H9 (cell line): ENCODE results near the gene ZDHHC17. TPM values are rescaled to one million over a fixed set of nuclear protein-coding genes. Genes with fewer than 3 reads are reported as not detected.
A peak's percentile ranks its signal among the peaks of the same experiment; 100 is the strongest.

Source experiments
- DNase-seq: peaks from one replicate; pipeline ENCODE4 v3.0.0-alpha.2; 2017
- H2AFZ ChIP-seq: one replicate; pipeline ENCODE4 v1.6.1; 2013; ENCODE audit warnings: mild to moderate bottlenecking, low read length, control low read depth, moderate library complexity
- H2AK5ac ChIP-seq: 2 replicates; pipeline ENCODE4 v1.6.1; 2013; ENCODE audit warnings: low read length, control low read depth, mixed read lengths; ENCODE audit not compliant: insufficient read length
- H2BK120ac ChIP-seq: one replicate; pipeline ENCODE4 v1.6.1; 2013; ENCODE audit warnings: low read depth, mild to moderate bottlenecking, low read length, control low read depth, inconsistent platforms; ENCODE audit not compliant: poor library complexity, severe bottlenecking
- H2BK12ac ChIP-seq: 2 replicates; pipeline ENCODE4 v1.6.1; 2013; ENCODE audit warnings: low read length, control low read depth, mixed read lengths, low read depth; ENCODE audit not compliant: insufficient read length
- H2BK15ac ChIP-seq: 2 replicates; pipeline ENCODE4 v1.6.1; 2013; ENCODE audit warnings: low read depth, low read length, control low read depth
- H2BK20ac ChIP-seq: one replicate; pipeline ENCODE4 v1.6.1; 2013; ENCODE audit warnings: low read depth, mild to moderate bottlenecking, low read length, control low read depth, inconsistent platforms; ENCODE audit not compliant: poor library complexity, severe bottlenecking
- H2BK5ac ChIP-seq: 2 replicates; pipeline ENCODE4 v1.6.1; 2013; ENCODE audit warnings: low read length, control low read depth, mixed read lengths; ENCODE audit not compliant: insufficient read length
- H3K14ac ChIP-seq: 2 replicates; pipeline ENCODE4 v1.6.1; 2013; ENCODE audit warnings: low read length, control low read depth; ENCODE audit not compliant: insufficient read depth
- H3K18ac ChIP-seq: 2 replicates; pipeline ENCODE4 v1.6.1; 2013; ENCODE audit warnings: low read depth, mild to moderate bottlenecking, mixed read lengths, low read length, control low read depth; ENCODE audit not compliant: insufficient read length
- H3K23ac ChIP-seq: 2 replicates; pipeline ENCODE4 v1.6.1; 2013; ENCODE audit warnings: low read length, control low read depth, mixed read lengths, low read depth; ENCODE audit not compliant: insufficient read length
- H3K23me2 ChIP-seq: 2 replicates; pipeline ENCODE4 v1.6.1; 2013; ENCODE audit warnings: low read depth, mild to moderate bottlenecking, mixed read lengths, low read length, control low read depth; ENCODE audit not compliant: insufficient read length, poor library complexity, severe bottlenecking
- H3K27ac ChIP-seq: 2 replicates; pipeline ENCODE4 v1.5.1; 2013; ENCODE audit warnings: low read length, control low read depth, mixed read lengths, low read depth; ENCODE audit not compliant: insufficient read length
- H3K27me3 ChIP-seq: 2 replicates; pipeline ENCODE4 v1.6.1; 2013; ENCODE audit warnings: low read length, control low read depth, inconsistent platforms; ENCODE audit not compliant: insufficient read depth
- H3K4ac ChIP-seq: 2 replicates; pipeline ENCODE4 v1.6.1; 2013; ENCODE audit warnings: low read depth, mild to moderate bottlenecking, control low read depth, inconsistent platforms, low read length, moderate library complexity
- H3K4me1 ChIP-seq: 2 replicates; pipeline ENCODE4 v1.6.1; 2013; ENCODE audit warnings: low read length, control low read depth, inconsistent platforms; ENCODE audit not compliant: insufficient read depth
- H3K4me2 ChIP-seq: 2 replicates; pipeline ENCODE4 v1.6.1; 2013; ENCODE audit warnings: low read length, control low read depth, mixed read lengths; ENCODE audit not compliant: insufficient read length, insufficient read depth
- H3K56ac ChIP-seq: 2 replicates; pipeline ENCODE4 v1.6.1; 2013; ENCODE audit warnings: low read depth, mild to moderate bottlenecking, mixed read lengths, low read length, control low read depth; ENCODE audit not compliant: insufficient read length
- H3K79me1 ChIP-seq: 2 replicates; pipeline ENCODE4 v1.6.1; 2013; ENCODE audit warnings: low read depth, mild to moderate bottlenecking, moderate library complexity, low read length, control low read depth, inconsistent platforms; ENCODE audit not compliant: insufficient read depth, poor library complexity, severe bottlenecking
- H3K79me2 ChIP-seq: 2 replicates; pipeline ENCODE4 v1.6.1; 2013; ENCODE audit warnings: low read length, control low read depth, inconsistent platforms; ENCODE audit not compliant: insufficient read depth
- H3K9ac ChIP-seq: 2 replicates; pipeline ENCODE4 v1.6.1; 2013; ENCODE audit warnings: low read length, control low read depth, mixed read lengths; ENCODE audit not compliant: insufficient read length; ENCODE audit errors: extremely low read depth
- H3K9me3 ChIP-seq: one replicate; pipeline ENCODE4 v1.6.1; 2013; ENCODE audit warnings: low read depth, low read length, inconsistent platforms; ENCODE audit not compliant: control insufficient read depth
- H3T11ph ChIP-seq: one replicate; pipeline ENCODE4 v1.6.1; 2013; ENCODE audit warnings: mild to moderate bottlenecking, low read length, control low read depth, inconsistent platforms
- H4K20me1 ChIP-seq: one replicate; pipeline ENCODE4 v1.6.1; 2013; ENCODE audit not compliant: control insufficient read depth, insufficient read length, insufficient read depth
- H4K5ac ChIP-seq: 2 replicates; pipeline ENCODE4 v1.6.1; 2013; ENCODE audit warnings: low read depth, mild to moderate bottlenecking, mixed read lengths, low read length, control low read depth; ENCODE audit not compliant: insufficient read length
- H4K8ac ChIP-seq: replicated peaks from 2 replicates; pipeline ENCODE4 v1.6.1; 2013; ENCODE audit warnings: low read length, control low read depth, mixed read lengths, low read depth; ENCODE audit not compliant: insufficient read length
- H4K91ac ChIP-seq: 2 replicates; pipeline ENCODE4 v1.6.1; 2013; ENCODE audit warnings: low read depth, mild to moderate bottlenecking, moderate library complexity, mixed read lengths, low read length, control low read depth; ENCODE audit not compliant: insufficient read length
- H3K27ac Mint-ChIP-seq, 3 experiments: 2 replicates in 2 of 3; 3 replicates in 1 of 3; pipeline ENCODE4 v1.8.0; 2020 to 2021; ENCODE audit warnings: mixed read lengths in 3 of 3, mild to moderate bottlenecking in 1 of 3, moderate library complexity in 1 of 3
- H3K27me3 Mint-ChIP-seq: 2 replicates; pipeline ENCODE4 v1.8.0; 2021; ENCODE audit warnings: low read depth, mild to moderate bottlenecking, moderate library complexity, mixed read lengths
- H3K36me3 Mint-ChIP-seq, 3 experiments: 2 replicates in 2 of 3; 3 replicates in 1 of 3; pipeline ENCODE4 v1.8.0; 2020 to 2021; ENCODE audit warnings: low read depth in 3 of 3, mixed read lengths in 3 of 3; ENCODE audit not compliant: insufficient read depth in 1 of 3
- H3K4me1 Mint-ChIP-seq, 2 experiments: 2 replicates each; pipeline ENCODE4 v1.8.0; 2020; ENCODE audit warnings: mixed read lengths in 2 of 2
- H3K4me3 Mint-ChIP-seq, 2 experiments: 2 replicates in 1 of 2; 3 replicates in 1 of 2; pipeline ENCODE4 v1.8.0; 2020 to 2021; ENCODE audit warnings: mild to moderate bottlenecking in 2 of 2, mixed read lengths in 2 of 2, moderate library complexity in 1 of 2
- H3K9me3 Mint-ChIP-seq, 2 experiments: 2 replicates in 1 of 2; 3 replicates in 1 of 2; pipeline ENCODE4 v1.8.0; 2020; ENCODE audit warnings: mild to moderate bottlenecking in 2 of 2, mixed read lengths in 2 of 2, moderate library complexity in 1 of 2
- WGBS: extraction: QIAGEN DNeasy Blood & Tissue Kit; methylation state at CpG from one replicate; pipeline ENCODE4 v1.1.7; 2013; ENCODE audit warnings: missing lambda C conversion rate, low lambda C conversion rate, mixed read lengths; ENCODE audit not compliant: insufficient read length; ENCODE audit errors: extremely low coverage; 5-methylcytosine and 5-hydroxymethylcytosine counted together
- total RNA-seq: library from RNA; stranded (reverse); gene quantifications from 2 replicates; pipeline ENCODE4 v1.2.1, GENCODE V29; 2021
- TF ChIP-seq, protein P1 (sequence below): fragments of 200-600 bp; sonication (generic); conservative IDR thresholded peaks from 3 replicates; pipeline ENCODE4 v1.8.0; 2021; ENCODE audit warnings: antibody characterized with exemption, mild to moderate bottlenecking

The ZDHHC17 gene
- total RNA-seq, 1 experiment from 2014 or later = 32.6 TPM

GRCh38 chr12:76872415-76872814, 108.5 kb downstream of the ZDHHC17 start:
- no peaks in the 10 kb centered on the region for H3K9me3 ChIP-seq
- peaks cover 12% of the 10 kb centered on the region; the same call in 1 of the 2 replicates for H3K79me2 ChIP-seq
- H2BK20ac ChIP-seq = no peak overlapping the region
- Mint-ChIP-seq H3K4me1 (peaks cover 53 to 63% of the 10 kb centered on the region in 2 experiments), H3K36me3 (peaks cover 11 to 22% (median 17%) of the 10 kb centered on the region in 3 experiments; a peak in 6 of 7 replicates), H3K9me3 (no peaks in the 10 kb centered on the region), H3K4me3 (no peak overlapping the region), H3K27me3 (no peaks in the 10 kb centered on the region), H3K27ac (peak overlapping the region; percentile 89 to 94 (median 90); a peak in 5 of 7 replicates)
- H3K56ac ChIP-seq = no peak overlapping the region
- no peak overlapping the region for H3T11ph ChIP-seq
- no peak overlapping the region for H3K4ac ChIP-seq
- H4K20me1 ChIP-seq = no peaks in the 10 kb centered on the region
- no peak overlapping the region for H2BK120ac ChIP-seq
- H4K8ac ChIP-seq = no peak overlapping the region
- WGBS = no CpG with 5 or more reads among the region's 5 CpGs
- no peak overlapping the region for H2AFZ ChIP-seq
- H3K23me2 ChIP-seq = no peaks in the 10 kb centered on the region
- H4K91ac ChIP-seq = no peak overlapping the region
- H3K4me2 ChIP-seq = no peak overlapping the region
- H3K9ac ChIP-seq = no peak overlapping the region
- H3K23ac ChIP-seq = no peak overlapping the region
- H3K4me1 ChIP-seq = peaks cover 12% of the 10 kb centered on the region
- H2BK12ac ChIP-seq = no peak overlapping the region
- no peak overlapping the region for H2BK15ac ChIP-seq
- TF ChIP-seq, protein P1, sequence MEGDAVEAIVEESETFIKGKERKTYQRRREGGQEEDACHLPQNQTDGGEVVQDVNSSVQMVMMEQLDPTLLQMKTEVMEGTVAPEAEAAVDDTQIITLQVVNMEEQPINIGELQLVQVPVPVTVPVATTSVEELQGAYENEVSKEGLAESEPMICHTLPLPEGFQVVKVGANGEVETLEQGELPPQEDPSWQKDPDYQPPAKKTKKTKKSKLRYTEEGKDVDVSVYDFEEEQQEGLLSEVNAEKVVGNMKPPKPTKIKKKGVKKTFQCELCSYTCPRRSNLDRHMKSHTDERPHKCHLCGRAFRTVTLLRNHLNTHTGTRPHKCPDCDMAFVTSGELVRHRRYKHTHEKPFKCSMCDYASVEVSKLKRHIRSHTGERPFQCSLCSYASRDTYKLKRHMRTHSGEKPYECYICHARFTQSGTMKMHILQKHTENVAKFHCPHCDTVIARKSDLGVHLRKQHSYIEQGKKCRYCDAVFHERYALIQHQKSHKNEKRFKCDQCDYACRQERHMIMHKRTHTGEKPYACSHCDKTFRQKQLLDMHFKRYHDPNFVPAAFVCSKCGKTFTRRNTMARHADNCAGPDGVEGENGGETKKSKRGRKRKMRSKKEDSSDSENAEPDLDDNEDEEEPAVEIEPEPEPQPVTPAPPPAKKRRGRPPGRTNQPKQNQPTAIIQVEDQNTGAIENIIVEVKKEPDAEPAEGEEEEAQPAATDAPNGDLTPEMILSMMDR = no peak
- no peak overlapping the region for H3K18ac ChIP-seq
- H3K27ac ChIP-seq = no peak overlapping the region
- no peak overlapping the region for H3K14ac ChIP-seq
- no peak overlapping the region for H2AK5ac ChIP-seq
- DNase-seq = peak; percentile 97
- H3K27me3 ChIP-seq = no peaks in the 10 kb centered on the region
- no peak overlapping the region for H2BK5ac ChIP-seq
- peaks cover 6% of the 10 kb centered on the region for H3K79me1 ChIP-seq
- H4K5ac ChIP-seq = no peak overlapping the region
